Heart left ventricle (tissue), 16 donors: ENCODE results near the gene PDRG1. TPM values are rescaled to one million over a fixed set of nuclear protein-coding genes. Genes with fewer than 3 reads are reported as not detected.
"Not testable (repeated sequence)": the region's sequence is repeated elsewhere in the genome, so short reads cannot be mapped to it uniquely, and the experiment has no call there.

Experiments used
- ATAC-seq, 4 donors: fragments of 200-7000 bp; cut with Tn5 transposase; one replicate each; pipeline ENCODE4 v1.9.1; 2020 to 2022; ENCODE audit warnings: moderate library complexity in 4 of 4, mild to moderate bottlenecking in 3 of 4, moderate number of reproducible peaks in 1 of 4
- DNase-seq, 5 donors: peaks; one replicate each; pipeline ENCODE4 v3.0.0-alpha.2; 2020
- H3K27ac ChIP-seq, 12 donors: fragments of 200-600 bp; sonication (generic) in 4 of 12; one replicate each; pipeline versions ENCODE4 v1.5.0 to v1.8.0; 2016 to 2022; ENCODE audit warnings: mild to moderate bottlenecking in 2 of 12
- H3K27me3 ChIP-seq, 9 donors: fragments of 200-600 bp; sonication (generic) in 2 of 9; one replicate each; pipeline versions ENCODE4 v1.5.1 to v1.8.0; 2016 to 2022; ENCODE audit warnings: mild to moderate bottlenecking in 3 of 9
- H3K36me3 ChIP-seq, 9 donors: fragments of 200-600 bp; sonication (generic) in 2 of 9; one replicate each; pipeline versions ENCODE4 v1.5.0 to v1.8.0; 2018 to 2022; ENCODE audit warnings: mild to moderate bottlenecking in 2 of 9
- H3K4me1 ChIP-seq, 12 donors: fragments of 200-600 bp; sonication (generic) in 4 of 12; one replicate each; pipeline versions ENCODE4 v1.5.0 to v1.8.0; 2016 to 2022; ENCODE audit warnings: mild to moderate bottlenecking in 3 of 12
- H3K4me3 ChIP-seq, 12 donors: fragments of 200-600 bp; sonication (generic) in 4 of 12; one replicate each; pipeline versions ENCODE4 v1.5.0 to v1.8.0; 2017 to 2022; ENCODE audit warnings: mild to moderate bottlenecking in 9 of 12, moderate library complexity in 4 of 12
- H3K9me3 ChIP-seq, 12 donors: fragments of 200-600 bp; sonication (generic) in 4 of 12; one replicate each; pipeline versions ENCODE4 v1.5.0 to v1.8.0; 2016 to 2022; ENCODE audit warnings: mild to moderate bottlenecking in 1 of 12
- POLR2A ChIP-seq, 2 donors: fragments of 450-650 bp; IDR thresholded peaks; one replicate each; pipeline ENCODE4 v1.6.1; 2017; ENCODE audit warnings: antibody characterized with exemption in 2 of 2, mild to moderate bottlenecking in 2 of 2, moderate library complexity in 2 of 2
- WGBS, 4 donors: extraction: QIAGEN DNeasy Blood & Tissue Kit in 2 of 4; methylation state at CpG; one replicate each; pipeline versions ENCODE4 v1.1.5 to v1.1.7; 2013 to 2018; 5-methylcytosine and 5-hydroxymethylcytosine counted together
- intact Hi-C, 10 donors: fragments of 100-400 bp; cut with DNase I; formaldehyde crosslinking; loops; one replicate each; pipeline versions ENCODE4 v1.11.1 to v1.14.2; 2022
- polyA plus RNA-seq, 2 donors: library from polyadenylated mRNA; stranded (reverse); fragments of 200-250 nt; gene quantifications; one replicate each; pipeline ENCODE4 v1.2.3, GENCODE V29; 2013
- total RNA-seq, 9 donors: library from RNA; depleted of rRNA in 2 of 9; stranded (reverse); fragments of >200 nt in 2 of 9; fragmentation: NEBNext Ultra II Directional in 3 of 9; extraction: Animal tissue kit (Norgen Biotek cat#: 25700) in 3 of 9; gene quantifications; one replicate each; pipeline versions ENCODE4 v1.1.0 to v1.2.4, GENCODE V29; 2016 to 2023
- TF ChIP-seq, protein P1 (sequence below), 12 donors: fragments of 200-600 bp; sonication (generic) in 4 of 12; IDR thresholded peaks; one replicate each; pipeline versions ENCODE4 v1.5.0 to v1.8.0; 2018 to 2022; ENCODE audit warnings: antibody characterized with exemption in 12 of 12, mild to moderate bottlenecking in 5 of 12
- donor health status: ischemic (EF 13 %, LVEDD 7.1; RV severe dilation, severe dysfunction).
- donor health status: healthy with polysubstance abuse.
- donor health status: DM: no; HTN: yes; CAD: no.
- donor health status: DM: no; HTN: no; CAD: no.
- donor health status: ischemic (EF 25% LVEDD 6.9; RV normal size, moderate dysfunction).
- donor health status: ischemic (EF 25% LVEDD 5.7; RV mildly dilated, moderate dysfunction).
- donor health status: healthy.
- donor health status: DM: yes; HTN: yes; CAD: no.
- donor health status: ischemic (EF 35%, LVEDD 5.7; RV mildly dilated, moderate dysfunction).
- donor health status: nonischemic (EF 11% LVEDD 7.7; RV severe dilation, severe dysfunction).
- donor health status: DM: yes; HTN: yes; CAD: no.
- donor health status: PGD.
- donor health status: ischemic (EF 29% LVEDD 5.4; RV normal size, mild dysfunction).
- donor health status: nonischemic (EF 23%, LVEDD 6.1; RV moderate dilation, normal function).

Gene PDRG1
- total and polyA plus RNA-seq, 11 donors = 5.2 to 15.2 (median 7.6) TPM

DNA sequence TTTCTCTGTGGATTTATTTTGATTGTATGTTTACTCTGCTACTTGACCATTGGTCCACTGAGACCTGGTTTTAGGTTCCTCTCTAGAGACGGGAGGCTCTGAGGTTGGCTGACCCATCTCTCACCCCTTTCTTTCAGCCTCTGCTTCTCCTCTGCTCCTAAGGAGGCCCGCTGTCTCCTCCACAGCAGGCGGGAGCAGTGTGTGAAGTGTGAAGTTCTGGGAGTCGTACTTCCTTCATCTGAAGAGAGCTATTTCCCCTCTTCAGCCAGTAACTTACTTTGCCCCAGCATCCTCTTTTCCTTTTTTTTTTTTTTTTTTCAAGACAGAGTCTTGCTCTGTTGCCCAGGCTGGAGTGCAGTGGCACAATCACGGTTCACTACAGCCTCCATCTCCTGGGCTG is 21.1 kb downstream of the PDRG1 start:
- ATAC-seq (no peak), DNase-seq (no peak)
- TF ChIP-seq POLR2A (IDR thresholded peaks at IDR 0.05) = no peak
- TF ChIP-seq, protein P1, sequence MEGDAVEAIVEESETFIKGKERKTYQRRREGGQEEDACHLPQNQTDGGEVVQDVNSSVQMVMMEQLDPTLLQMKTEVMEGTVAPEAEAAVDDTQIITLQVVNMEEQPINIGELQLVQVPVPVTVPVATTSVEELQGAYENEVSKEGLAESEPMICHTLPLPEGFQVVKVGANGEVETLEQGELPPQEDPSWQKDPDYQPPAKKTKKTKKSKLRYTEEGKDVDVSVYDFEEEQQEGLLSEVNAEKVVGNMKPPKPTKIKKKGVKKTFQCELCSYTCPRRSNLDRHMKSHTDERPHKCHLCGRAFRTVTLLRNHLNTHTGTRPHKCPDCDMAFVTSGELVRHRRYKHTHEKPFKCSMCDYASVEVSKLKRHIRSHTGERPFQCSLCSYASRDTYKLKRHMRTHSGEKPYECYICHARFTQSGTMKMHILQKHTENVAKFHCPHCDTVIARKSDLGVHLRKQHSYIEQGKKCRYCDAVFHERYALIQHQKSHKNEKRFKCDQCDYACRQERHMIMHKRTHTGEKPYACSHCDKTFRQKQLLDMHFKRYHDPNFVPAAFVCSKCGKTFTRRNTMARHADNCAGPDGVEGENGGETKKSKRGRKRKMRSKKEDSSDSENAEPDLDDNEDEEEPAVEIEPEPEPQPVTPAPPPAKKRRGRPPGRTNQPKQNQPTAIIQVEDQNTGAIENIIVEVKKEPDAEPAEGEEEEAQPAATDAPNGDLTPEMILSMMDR (IDR thresholded peaks at IDR 0.05) = no peak
- Histone ChIP-seq H3K4me1 (no peaks in the 10 kb centered on the region), H3K36me3 (no peaks in the 10 kb centered on the region), H3K4me3 (no peak overlapping the region), H3K27me3 (peaks cover 0 to 10% (median 0%) of the 10 kb centered on the region in 9 donors), H3K9me3 (no peaks in the 10 kb centered on the region), H3K27ac (no peak overlapping the region)
- intact Hi-C loops = no loop called here
- 30 to 40% (median 35%) methylated on average over 5 of the region's 5 CpGs for WGBS, 4 donors

DNA sequence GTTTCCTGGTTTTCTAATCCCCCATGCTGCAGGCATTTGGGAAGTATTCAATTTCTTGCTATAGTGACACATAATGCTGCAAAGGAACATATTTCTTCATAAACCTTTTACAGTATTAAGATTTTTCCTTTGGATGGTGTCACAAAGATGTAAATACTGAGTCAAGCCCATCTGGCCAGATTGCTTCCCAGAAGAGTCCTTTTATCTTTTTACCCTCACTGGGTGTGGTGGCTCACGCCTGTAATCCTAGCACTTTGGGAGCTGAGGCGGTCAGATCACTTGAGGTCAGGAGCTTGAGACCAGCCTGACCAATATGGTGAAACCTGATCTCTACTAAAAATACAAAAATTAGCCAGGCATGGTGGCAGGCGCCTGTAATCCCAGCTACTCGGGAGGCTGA is 22.2 kb downstream of the PDRG1 start:
- DNase-seq, ATAC-seq, H3K9me3 ChIP-seq, H3K27ac ChIP-seq, H3K4me3 ChIP-seq, intact Hi-C loops, H3K36me3 ChIP-seq, H3K4me1 ChIP-seq: not testable (repeated sequence)
- peaks cover 0 to 12% (median 0%) of the 10 kb centered on the region in 9 donors for H3K27me3 ChIP-seq
- 69 to 83% (median 82%) methylated on average over 4 of the region's 4 CpGs for WGBS, 4 donors

DNA sequence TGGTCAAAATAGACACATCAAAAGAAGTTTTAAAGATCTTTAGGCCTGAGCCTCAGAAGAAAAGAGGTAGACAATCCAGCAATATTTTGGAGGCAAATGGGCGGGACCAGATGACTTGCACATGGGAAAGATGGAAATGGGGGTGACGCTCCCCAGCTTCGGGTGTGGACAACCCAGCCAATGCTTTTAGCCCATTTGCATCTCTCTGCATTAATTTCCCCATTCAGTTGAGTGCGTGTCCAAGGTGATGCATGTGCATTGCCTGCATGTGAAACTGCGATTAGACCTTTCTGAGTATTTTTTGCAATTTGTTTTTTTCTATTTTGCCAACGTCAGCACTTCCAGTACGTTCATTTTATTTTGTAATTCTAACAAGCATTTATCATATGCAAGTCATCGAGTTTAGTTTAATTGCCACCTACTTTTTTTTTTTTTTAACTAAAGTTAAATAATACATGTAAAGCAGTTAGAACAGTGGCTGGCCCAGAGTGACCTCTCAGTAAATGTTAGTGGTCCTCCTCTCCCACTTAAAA is 24.2 kb downstream of the PDRG1 start:
- H3K27ac ChIP-seq = no peak overlapping the region
- TF ChIP-seq, protein P1 (IDR thresholded peaks at IDR 0.05) = no peak
- TF ChIP-seq POLR2A (IDR thresholded peaks at IDR 0.05) = no peak
- DNase-seq = no peak
- H3K9me3 ChIP-seq = no peaks in the 10 kb centered on the region
- no peaks in the 10 kb centered on the region for H3K4me1 ChIP-seq
- intact Hi-C loops = no loop called here
- no peak for ATAC-seq
- WGBS, 4 donors = 84 to 86% (median 86%) methylated on average over 8 of the region's 8 CpGs
- H3K36me3 ChIP-seq = no peaks in the 10 kb centered on the region
- peaks cover 0 to 13% (median 0%) of the 10 kb centered on the region in 9 donors for H3K27me3 ChIP-seq
- H3K4me3 ChIP-seq = no peak overlapping the region

DNA sequence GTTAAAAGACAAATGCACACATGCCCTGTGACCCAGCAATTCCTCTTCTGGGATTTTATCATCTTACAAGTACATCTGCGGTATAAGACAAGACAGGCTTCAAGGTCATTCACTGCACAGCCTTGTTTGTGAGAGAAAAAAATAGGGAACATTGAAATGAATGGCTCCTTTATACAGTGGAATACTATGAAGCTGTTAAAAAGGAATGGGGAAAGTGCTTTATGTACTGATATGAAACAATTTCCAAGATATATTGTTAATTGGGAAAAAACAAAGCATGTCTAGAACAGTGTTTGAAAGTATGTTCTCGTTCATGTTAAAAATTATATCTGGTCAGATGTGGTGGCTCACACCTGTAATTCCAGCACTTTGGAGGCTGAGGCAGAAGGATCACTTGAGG is 25.4 kb downstream of the PDRG1 start:
- no peak for TF ChIP-seq POLR2A (IDR thresholded peaks at IDR 0.05)
- TF ChIP-seq, protein P1 (IDR thresholded peaks at IDR 0.05) = no peak
- H3K36me3 ChIP-seq = no peaks in the 10 kb centered on the region
- DNase-seq (no peak), ATAC-seq (no peak)
- intact Hi-C loops = no loop called here
- WGBS, 4 donors = 88 to 94% (median 89%) methylated on average over 2 of the region's 2 CpGs
- H3K9me3 ChIP-seq = no peaks in the 10 kb centered on the region
- H3K4me3 ChIP-seq = no peak overlapping the region
- H3K4me1 ChIP-seq = no peaks in the 10 kb centered on the region
- H3K27me3 ChIP-seq = peaks cover 0 to 18% (median 0%) of the 10 kb centered on the region in 9 donors
- H3K27ac ChIP-seq = no peak overlapping the region

GRCh38 chr20:31925631-31926030 is 26.2 kb downstream of the PDRG1 start:
- intact Hi-C loops = no loop called here
- 59 to 71% (median 63%) methylated on average over 9 of the region's 9 CpGs for WGBS, 4 donors
- DNase-seq (no peak), ATAC-seq (no peak)
- Histone ChIP-seq H3K9me3 (no peaks in the 10 kb centered on the region), H3K4me3 (no peak overlapping the region), H3K27me3 (peaks cover 0 to 18% (median 0%) of the 10 kb centered on the region in 9 donors), H3K4me1 (no peaks in the 10 kb centered on the region), H3K27ac (no peak overlapping the region), H3K36me3 (no peaks in the 10 kb centered on the region)
- TF ChIP-seq, protein P1 (IDR thresholded peaks at IDR 0.05) = no peak
- no peak for TF ChIP-seq POLR2A (IDR thresholded peaks at IDR 0.05)
